ENCODE results near the gene RELL2. TPM values are rescaled to one million over a fixed set of nuclear protein-coding genes. Genes with fewer than 3 reads are reported as not detected.
A peak's percentile ranks its signal among the peaks of the same experiment; 100 is the strongest.
"Not testable (repeated sequence)": the region's sequence is repeated elsewhere in the genome, so short reads cannot be mapped to it uniquely, and the experiment has no call there.

RELL2 gene
- total RNA-seq, 1 donor from 2014 or later: 1.0 TPM

DNA sequence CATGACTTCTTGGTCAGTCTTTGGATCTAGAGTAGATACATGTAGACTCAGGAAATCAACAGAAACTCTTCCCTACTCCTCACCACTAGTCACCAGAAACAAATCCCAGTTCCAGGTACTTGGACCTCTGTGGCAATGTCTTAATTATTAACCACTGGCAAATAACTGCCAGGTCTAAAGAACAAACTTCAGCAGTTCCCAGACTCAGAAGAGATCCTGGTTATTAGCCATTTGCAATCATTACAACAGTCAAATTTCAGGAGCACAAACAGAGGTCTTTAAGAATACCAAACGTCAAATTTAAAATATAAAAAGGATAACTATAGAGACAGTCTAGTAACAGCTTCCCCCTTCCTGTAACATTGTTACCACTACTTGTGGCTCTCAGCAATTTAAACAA lies 28.2 kb upstream of the RELL2 start:
- peaks cover 64% of the 10 kb centered on the region for H3K4me1 ChIP-seq
- H3K27me3 ChIP-seq (ENCODE audit: low read depth): no peaks in the 10 kb centered on the region
- intact Hi-C loops (cut with micrococcal nuclease): no loop called here
- no peaks in the 10 kb centered on the region for H3K36me3 ChIP-seq
- no peak for TF ChIP-seq CTCF (IDR thresholded peaks at IDR 0.05; ENCODE audit: borderline replicate concordance)
- no peak overlapping the region for H3K4me3 ChIP-seq
- no peak overlapping the region for H3K27ac ChIP-seq (replicated peaks)
- no peaks in the 10 kb centered on the region for H3K9me3 ChIP-seq (replicated peaks)
- DNase-seq: no peak

GRCh38 chr5:141609044-141609443 lies 27.8 kb upstream of the RELL2 start:
- DNase-seq: no peak
- Histone ChIP-seq H3K9me3 (replicated peaks) (no peaks in the 10 kb centered on the region), H3K4me1 (peaks cover 64% of the 10 kb centered on the region), H3K27me3 (ENCODE audit: low read depth) (no peaks in the 10 kb centered on the region), H3K36me3 (no peaks in the 10 kb centered on the region), H3K4me3 (no peak overlapping the region), H3K27ac (replicated peaks) (no peak overlapping the region)
- TF ChIP-seq CTCF (IDR thresholded peaks at IDR 0.05; ENCODE audit: borderline replicate concordance): no peak
- intact Hi-C loops (cut with micrococcal nuclease): no loop called here

GRCh38 chr5:141609921-141610320 lies 26.9 kb upstream of the RELL2 start:
- H3K27me3 ChIP-seq (ENCODE audit: low read depth); H3K9me3 ChIP-seq (replicated peaks); DNase-seq; H3K27ac ChIP-seq (replicated peaks); intact Hi-C loops (cut with micrococcal nuclease); H3K36me3 ChIP-seq; H3K4me3 ChIP-seq: not testable (repeated sequence)
- peaks cover 64% of the 10 kb centered on the region for H3K4me1 ChIP-seq

- Histone ChIP-seq H3K27ac (replicated peaks) (no peak overlapping the region), H3K36me3 (no peaks in the 10 kb centered on the region), H3K27me3 (ENCODE audit: low read depth) (no peaks in the 10 kb centered on the region), H3K4me1 (peaks cover 62% of the 10 kb centered on the region), H3K4me3 (no peak overlapping the region), H3K9me3 (replicated peaks) (no peaks in the 10 kb centered on the region)
- no peak for DNase-seq
- TF ChIP-seq CTCF (IDR thresholded peaks at IDR 0.05; ENCODE audit: borderline replicate concordance): no peak
- intact Hi-C loops (cut with micrococcal nuclease): no loop called here
Measured at GRCh38 chr5:141611289-141611688, 25.5 kb upstream of the RELL2 start.

DNA sequence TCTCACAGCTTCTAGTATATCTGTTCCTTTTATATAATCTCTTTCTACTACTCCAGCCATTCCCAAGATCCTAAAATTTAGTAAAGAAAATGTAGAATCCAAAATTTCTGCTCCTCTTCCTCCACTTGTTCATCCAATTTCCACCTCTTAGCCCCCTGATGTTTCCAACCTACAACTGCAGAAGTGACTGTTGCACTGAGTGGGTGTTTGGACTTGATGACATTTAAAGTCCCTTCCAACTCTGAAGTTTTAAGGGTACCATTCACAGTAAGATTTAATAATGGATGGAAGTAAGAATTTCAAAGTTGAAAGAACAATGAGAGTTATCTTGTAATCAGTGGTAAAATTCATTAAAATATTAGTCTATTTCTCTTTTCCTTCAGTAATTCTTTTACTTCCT lies 23.5 kb upstream of the RELL2 start:
- H3K4me1 ChIP-seq: peaks cover 63% of the 10 kb centered on the region
- H3K27ac ChIP-seq (replicated peaks): no peak overlapping the region
- intact Hi-C loops (cut with micrococcal nuclease): no loop called here
- no peaks in the 10 kb centered on the region for H3K27me3 ChIP-seq (ENCODE audit: low read depth)
- H3K36me3 ChIP-seq: no peaks in the 10 kb centered on the region
- no peak for TF ChIP-seq CTCF (IDR thresholded peaks at IDR 0.05; ENCODE audit: borderline replicate concordance)
- no peaks in the 10 kb centered on the region for H3K9me3 ChIP-seq (replicated peaks)
- no peak for DNase-seq
- no peak overlapping the region for H3K4me3 ChIP-seq

DNA sequence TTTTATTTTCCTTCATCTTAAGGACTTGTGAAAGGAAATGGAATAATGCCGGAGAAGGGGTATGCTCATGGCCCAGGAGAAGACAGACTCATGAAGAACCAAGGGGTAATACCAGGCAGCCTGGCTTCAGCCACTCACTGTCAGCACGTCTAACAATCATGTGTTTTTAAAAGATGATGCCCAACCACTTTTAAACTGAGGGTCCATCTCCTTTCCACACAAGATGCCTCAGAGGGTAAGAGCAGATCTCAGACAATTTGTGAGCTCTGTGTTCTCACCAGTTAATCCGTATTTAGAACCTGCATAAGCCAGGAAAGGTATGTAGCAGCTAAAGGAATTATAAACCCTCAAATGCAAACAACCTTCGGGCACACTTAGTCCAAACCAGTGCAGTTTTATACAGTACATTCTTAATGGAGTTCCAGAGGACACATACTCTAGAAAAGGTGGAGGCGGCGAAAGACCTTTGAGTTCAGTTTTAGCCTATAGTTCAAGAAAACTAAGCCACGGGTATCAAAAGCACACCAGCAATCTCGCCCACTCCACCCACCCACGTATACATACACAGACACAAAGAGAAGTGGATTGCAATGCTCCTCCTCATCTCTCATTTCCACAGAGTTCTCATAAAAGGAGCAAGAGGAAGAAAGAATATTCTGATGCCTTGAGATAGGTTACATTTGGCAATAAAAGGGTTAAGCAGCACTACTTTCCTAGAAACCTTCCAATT lies 20.6 kb upstream of the RELL2 start:
- H3K4me3 ChIP-seq: peak overlapping the region; percentile 89
- no peaks in the 10 kb centered on the region for H3K27me3 ChIP-seq (ENCODE audit: low read depth)
- H3K36me3 ChIP-seq: peaks cover 9% of the 10 kb centered on the region
- H3K27ac ChIP-seq (replicated peaks): peak overlapping the region; percentile 95
- peaks cover 72% of the 10 kb centered on the region for H3K4me1 ChIP-seq
- no peak for DNase-seq
- H3K9me3 ChIP-seq (replicated peaks): no peaks in the 10 kb centered on the region
- intact Hi-C loops (cut with micrococcal nuclease): no loop called here
- no peak for TF ChIP-seq CTCF (IDR thresholded peaks at IDR 0.05; ENCODE audit: borderline replicate concordance)
